Liver (tissue), 3 donors: Measurements from ENCODE around the gene TIE1.

Source experiments
- CTCF ChIP-seq: fragments of 150-350 bp; IDR thresholded peaks from 2 replicates; pipeline ENCODE4 v1.5.1; 2017; ENCODE audit warnings: improper control_type of control experiment, low read depth, low read length; ENCODE audit not compliant: missing input control
- JUND ChIP-seq, 2 donors: IDR thresholded peaks; 2 replicates each; pipeline ENCODE4 v1.6.1; 2016; ENCODE audit warnings: antibody characterized with exemption in 2 of 2
- RAD21 ChIP-seq, 2 donors: IDR thresholded peaks; 2 replicates each; pipeline ENCODE4 v1.6.1; 2016; ENCODE audit warnings: antibody characterized with exemption in 2 of 2, mild to moderate bottlenecking in 2 of 2
- REST ChIP-seq: IDR thresholded peaks from 2 replicates; pipeline ENCODE4 v1.6.1; 2016; ENCODE audit warnings: antibody characterized with exemption, mild to moderate bottlenecking
- YY1 ChIP-seq: IDR thresholded peaks from 2 replicates; pipeline ENCODE4 v1.6.1; 2016; ENCODE audit warnings: antibody characterized with exemption, mild to moderate bottlenecking
- donor health status: healthy.
- donor health status: healthy.

GRCh38 chr1:43351421-43352350 is 50.9 kb downstream of the TIE1 start:
- TF ChIP-seq RAD21 (IDR thresholded peaks at IDR 0.05) (no peak), CTCF (no peak), YY1 (no peak), JUND (IDR thresholded peaks at IDR 0.05) (no peak), REST (no peak)
